Large intestine (tissue), 3 donors: ENCODE data around the gene P2RY6. TPM values are rescaled to one million over a fixed set of nuclear protein-coding genes. Genes with fewer than 3 reads are reported as not detected.
A peak's percentile ranks its signal among the peaks of the same experiment; 100 is the strongest.

Experiments
- DNase-seq, 2 donors: peaks; one replicate each; pipeline versions ENCODE4 v3.0.0 to v3.0.0-alpha.2; 2013
- H3K27ac ChIP-seq: one replicate; pipeline ENCODE4 v1.5.1; 2013; ENCODE audit warnings: low read length
- H3K27me3 ChIP-seq: 2 replicates; pipeline ENCODE4 v1.6.1; 2013; ENCODE audit warnings: low read length; ENCODE audit not compliant: control insufficient read depth, insufficient read depth
- H3K36me3 ChIP-seq: 2 replicates; pipeline ENCODE4 v1.6.1; 2013; ENCODE audit warnings: low read length; ENCODE audit not compliant: control insufficient read depth, insufficient read depth
- H3K4me1 ChIP-seq: one replicate; pipeline ENCODE4 v1.6.1; 2013; ENCODE audit warnings: low read length; ENCODE audit not compliant: control insufficient read depth, insufficient read depth
- H3K4me3 ChIP-seq: one replicate; pipeline ENCODE4 v1.5.1; 2013; ENCODE audit warnings: low read length
- H3K9me3 ChIP-seq: one replicate; pipeline ENCODE4 v1.6.1; 2013; ENCODE audit warnings: mild to moderate bottlenecking, low read depth, low read length, moderate library complexity; ENCODE audit not compliant: control insufficient read depth
- WGBS: methylation state at CpG from one replicate; pipeline ENCODE4 v1.1.5; 2013; ENCODE audit warnings: low lambda C conversion rate; ENCODE audit not compliant: insufficient coverage; 5-methylcytosine and 5-hydroxymethylcytosine counted together
- polyA plus RNA-seq: library from polyadenylated mRNA; unstranded; fragments of 120-200 nt; gene quantifications from one replicate; pipeline ENCODE4 v1.2.1, GENCODE V29; 2013

The P2RY6 gene
- polyA plus RNA-seq, 1 donor, result 19.9 TPM

GRCh38 chr11:73260127-73260457, 12.0 kb upstream of the P2RY6 start:
- no peak overlapping the region for H3K4me3 ChIP-seq
- H3K36me3 ChIP-seq, result no peaks in the 10 kb centered on the region
- no peaks in the 10 kb centered on the region for H3K9me3 ChIP-seq
- DNase-seq, result no peak
- no peaks in the 10 kb centered on the region for H3K4me1 ChIP-seq
- H3K27ac ChIP-seq, result no peak overlapping the region
- peaks cover 2% of the 10 kb centered on the region for H3K27me3 ChIP-seq

DNA sequence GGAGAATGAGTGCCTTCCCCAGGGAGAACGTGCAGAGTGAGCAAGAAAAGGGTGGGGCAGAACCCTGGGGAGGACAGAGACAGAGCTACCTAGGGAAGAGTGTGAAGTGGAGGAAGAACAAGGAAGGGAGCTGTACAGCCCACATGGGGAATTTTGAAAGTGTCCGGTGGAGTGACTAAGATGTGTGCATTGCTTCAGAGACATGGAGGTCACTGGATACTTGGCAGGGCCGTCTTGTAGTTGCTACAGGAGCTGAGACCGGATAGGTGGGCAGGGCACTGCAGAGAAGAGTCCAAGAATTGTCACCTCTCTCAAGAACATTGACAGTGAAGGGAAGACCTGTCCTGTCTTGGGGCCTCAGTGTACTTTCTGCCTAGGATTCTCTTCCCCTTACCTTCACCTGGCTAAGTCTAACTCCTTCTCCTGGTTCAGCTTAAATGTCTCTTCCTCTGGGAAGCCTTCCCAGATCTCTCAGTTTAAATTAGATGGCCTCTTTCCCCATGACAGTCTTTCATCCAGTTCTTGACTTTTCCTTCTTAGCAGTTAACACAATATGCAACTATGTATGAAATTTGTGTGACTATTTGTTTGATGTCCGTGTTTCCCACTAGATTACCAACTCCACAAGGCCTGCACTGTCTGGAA, 9.2 kb upstream of the P2RY6 start:
- Histone ChIP-seq H3K36me3 (no peaks in the 10 kb centered on the region), H3K27me3 (peaks cover 2% of the 10 kb centered on the region), H3K9me3 (no peaks in the 10 kb centered on the region), H3K4me1 (peaks cover 24% of the 10 kb centered on the region), H3K4me3 (no peak overlapping the region), H3K27ac (no peak overlapping the region)
- WGBS, result 33% methylated on average over 1 of the region's 5 CpGs
- no peak for DNase-seq

DNA sequence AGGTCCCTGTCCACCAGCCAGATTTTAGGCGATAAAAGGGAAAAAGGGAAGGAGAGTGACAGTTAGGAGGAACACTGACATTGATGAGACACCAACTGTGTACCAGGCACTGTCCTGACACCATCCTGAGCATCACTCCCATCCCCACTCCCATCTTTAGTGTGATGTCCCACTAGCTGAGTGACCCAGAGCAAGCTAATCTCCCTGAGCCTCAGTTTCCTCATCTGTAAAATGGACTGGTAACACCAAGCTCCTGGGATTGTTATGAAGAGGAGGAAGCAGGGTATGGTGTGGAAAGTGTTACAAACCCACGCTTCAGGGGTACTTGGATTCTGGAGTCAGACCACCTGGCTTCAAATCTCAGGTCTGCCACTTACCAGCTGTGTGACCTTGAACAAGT, 8.5 kb upstream of the P2RY6 start:
- no peak for DNase-seq
- Histone ChIP-seq H3K4me1 (peaks cover 31% of the 10 kb centered on the region), H3K36me3 (no peaks in the 10 kb centered on the region), H3K27ac (no peak overlapping the region), H3K4me3 (no peak overlapping the region), H3K9me3 (no peaks in the 10 kb centered on the region), H3K27me3 (peaks cover 2% of the 10 kb centered on the region)
- no CpG with 5 or more reads among the region's 2 CpGs for WGBS

DNA sequence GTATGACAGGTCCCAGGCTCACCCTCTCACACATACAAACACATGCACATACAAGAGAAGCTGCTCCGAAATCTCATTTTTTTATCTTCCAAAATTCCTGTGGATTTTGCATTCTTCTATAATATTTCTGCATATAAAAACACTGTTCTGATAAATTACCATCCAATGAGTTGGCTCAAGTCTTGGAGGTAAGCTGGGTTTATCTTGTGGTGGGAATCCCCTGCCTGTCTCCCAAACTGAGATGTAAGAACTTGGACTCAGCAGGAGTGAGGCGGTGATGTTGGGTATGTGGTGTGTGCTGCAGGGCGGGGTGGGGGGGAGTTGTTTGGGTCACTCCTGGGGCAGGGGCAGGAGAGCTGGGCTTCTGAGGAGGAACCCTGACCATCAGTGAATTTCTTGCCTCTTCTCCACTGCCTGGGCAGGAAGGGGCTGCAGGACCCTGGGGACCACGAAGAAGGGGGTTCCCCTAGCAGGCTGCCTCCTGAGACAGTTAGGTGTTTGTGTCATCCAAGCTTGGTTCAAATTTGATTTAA, 6.8 kb upstream of the P2RY6 start:
- Histone ChIP-seq H3K27me3 (peaks cover 2% of the 10 kb centered on the region), H3K27ac (no peak overlapping the region), H3K4me1 (peaks cover 48% of the 10 kb centered on the region), H3K36me3 (no peaks in the 10 kb centered on the region), H3K4me3 (peak overlapping the region; percentile 63), H3K9me3 (no peaks in the 10 kb centered on the region)
- WGBS, result 100% methylated on average over 1 of the region's 4 CpGs
- DNase-seq, result no peak

- Histone ChIP-seq H3K27ac (no peak overlapping the region), H3K4me1 (peaks cover 54% of the 10 kb centered on the region), H3K36me3 (no peaks in the 10 kb centered on the region), H3K9me3 (no peaks in the 10 kb centered on the region), H3K27me3 (peaks cover 2% of the 10 kb centered on the region), H3K4me3 (peak overlapping the region; percentile 63)
- no peak for DNase-seq
- no CpG with 5 or more reads among the region's 3 CpGs for WGBS
Measured at GRCh38 chr11:73265853-73266645, 6.1 kb upstream of the P2RY6 start.

- no peak overlapping the region for H3K4me3 ChIP-seq
- H3K9me3 ChIP-seq, result no peaks in the 10 kb centered on the region
- DNase-seq, result no peak
- H3K36me3 ChIP-seq, result no peaks in the 10 kb centered on the region
- peaks cover 60% of the 10 kb centered on the region for H3K4me1 ChIP-seq
- no peak overlapping the region for H3K27ac ChIP-seq
- H3K27me3 ChIP-seq, result peaks cover 2% of the 10 kb centered on the region
- WGBS, result no CpG with 5 or more reads among the region's 4 CpGs
Measured at GRCh38 chr11:73266646-73267020, 5.5 kb upstream of the P2RY6 start.

- H3K4me3 ChIP-seq, result no peak overlapping the region
- no peak overlapping the region for H3K27ac ChIP-seq
- H3K9me3 ChIP-seq, result no peaks in the 10 kb centered on the region
- no CpG with 5 or more reads among the region's 3 CpGs for WGBS
- H3K4me1 ChIP-seq, result peaks cover 67% of the 10 kb centered on the region
- DNase-seq, result no peak
- H3K27me3 ChIP-seq, result peaks cover 2% of the 10 kb centered on the region
- H3K36me3 ChIP-seq, result peaks cover under 1% of the 10 kb centered on the region
Measured at GRCh38 chr11:73267122-73267846, 4.9 kb upstream of the P2RY6 start.

- WGBS, result no CpG with 5 or more reads among the region's 8 CpGs
- Histone ChIP-seq H3K27ac (peak overlapping the region; percentile 98), H3K36me3 (peaks cover 2% of the 10 kb centered on the region), H3K9me3 (no peaks in the 10 kb centered on the region), H3K27me3 (peaks cover 2% of the 10 kb centered on the region), H3K4me3 (no peak overlapping the region), H3K4me1 (peaks cover 74% of the 10 kb centered on the region)
- DNase-seq, result no peak
Measured at GRCh38 chr11:73267906-73268540, 4.1 kb upstream of the P2RY6 start.

GRCh38 chr11:73268671-73269271, 3.4 kb upstream of the P2RY6 start:
- Histone ChIP-seq H3K27me3 (peaks cover 2% of the 10 kb centered on the region), H3K4me1 (peaks cover 81% of the 10 kb centered on the region), H3K27ac (peak overlapping the region; percentile 98), H3K4me3 (no peak overlapping the region), H3K36me3 (peaks cover 2% of the 10 kb centered on the region), H3K9me3 (no peaks in the 10 kb centered on the region)
- WGBS, result no CpG with 5 or more reads among the region's 8 CpGs
- DNase-seq, result peak in 1 of 2 donors; percentile 51
